GM12873 (cell line): ENCODE data around the gene ADGRL3.

Experiments used
- TF ChIP-seq, protein P1 (sequence below): IDR thresholded peaks from 2 replicates; pipeline ENCODE4 v1.5.1; 2012; ENCODE audit warnings: low read depth, mild to moderate bottlenecking, moderate library complexity, low read length, control low read depth; ENCODE audit not compliant: insufficient read depth; ENCODE audit errors: missing control alignments

Gene ADGRL3

DNA sequence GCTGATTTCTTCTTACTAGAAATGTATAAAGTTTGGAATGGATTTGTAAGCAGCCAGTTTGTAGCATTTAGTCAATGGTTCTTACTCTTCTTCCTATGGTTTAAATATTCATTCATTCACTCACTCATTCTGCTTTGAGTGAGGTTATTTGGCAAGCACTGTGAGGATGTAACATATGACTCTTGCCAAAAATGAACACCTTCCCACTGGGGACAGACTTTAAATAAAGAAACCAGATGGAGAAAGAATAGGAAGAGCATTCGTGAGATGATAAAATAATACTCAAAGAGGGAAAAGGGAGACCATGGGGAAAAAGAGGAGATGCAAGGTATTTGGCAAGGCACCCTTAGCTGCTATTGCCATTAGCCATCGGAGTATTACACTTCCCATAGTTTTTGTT, 586.1 kb downstream of the ADGRL3 start:
- TF ChIP-seq, protein P1, sequence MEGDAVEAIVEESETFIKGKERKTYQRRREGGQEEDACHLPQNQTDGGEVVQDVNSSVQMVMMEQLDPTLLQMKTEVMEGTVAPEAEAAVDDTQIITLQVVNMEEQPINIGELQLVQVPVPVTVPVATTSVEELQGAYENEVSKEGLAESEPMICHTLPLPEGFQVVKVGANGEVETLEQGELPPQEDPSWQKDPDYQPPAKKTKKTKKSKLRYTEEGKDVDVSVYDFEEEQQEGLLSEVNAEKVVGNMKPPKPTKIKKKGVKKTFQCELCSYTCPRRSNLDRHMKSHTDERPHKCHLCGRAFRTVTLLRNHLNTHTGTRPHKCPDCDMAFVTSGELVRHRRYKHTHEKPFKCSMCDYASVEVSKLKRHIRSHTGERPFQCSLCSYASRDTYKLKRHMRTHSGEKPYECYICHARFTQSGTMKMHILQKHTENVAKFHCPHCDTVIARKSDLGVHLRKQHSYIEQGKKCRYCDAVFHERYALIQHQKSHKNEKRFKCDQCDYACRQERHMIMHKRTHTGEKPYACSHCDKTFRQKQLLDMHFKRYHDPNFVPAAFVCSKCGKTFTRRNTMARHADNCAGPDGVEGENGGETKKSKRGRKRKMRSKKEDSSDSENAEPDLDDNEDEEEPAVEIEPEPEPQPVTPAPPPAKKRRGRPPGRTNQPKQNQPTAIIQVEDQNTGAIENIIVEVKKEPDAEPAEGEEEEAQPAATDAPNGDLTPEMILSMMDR = no peak

DNA sequence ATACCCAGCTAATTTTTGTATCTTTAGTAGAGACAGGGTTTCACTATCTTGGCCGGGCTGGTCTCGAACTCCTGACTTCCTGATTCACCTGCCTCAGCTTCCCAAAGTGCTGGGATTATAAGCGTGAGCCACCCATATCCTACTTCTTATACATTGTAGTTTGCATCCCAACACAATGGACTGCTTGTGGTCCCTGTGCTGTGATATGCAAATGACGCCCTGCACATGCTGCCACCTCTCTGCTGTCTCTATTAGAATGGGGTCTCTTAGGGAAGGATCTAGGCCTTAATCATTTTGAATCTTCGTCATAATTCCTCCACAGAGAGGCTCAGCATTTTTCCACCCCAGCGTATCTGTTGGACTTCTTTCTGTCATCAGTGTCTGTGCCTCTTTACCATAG, 595.9 kb downstream of the ADGRL3 start:
- TF ChIP-seq, protein P1 = no peak

DNA sequence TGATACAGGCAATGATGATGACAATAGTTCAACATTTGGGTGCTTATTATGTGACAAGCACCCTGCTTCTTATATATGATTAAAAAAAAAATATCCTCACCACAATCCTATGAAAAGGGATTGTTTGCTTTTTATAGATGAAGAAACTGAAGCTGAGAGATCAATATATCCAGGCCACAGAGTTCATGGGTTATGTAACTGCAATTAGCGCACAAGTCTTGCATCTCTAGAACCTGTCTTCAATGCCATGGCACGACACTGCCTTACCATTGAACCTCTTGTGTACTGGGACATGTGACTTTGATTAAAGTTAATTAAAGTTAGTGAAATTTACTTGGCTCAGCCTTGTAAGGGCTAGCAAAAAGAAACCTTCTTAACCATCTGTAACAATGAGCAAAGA, 599.7 kb downstream of the ADGRL3 start:
- TF ChIP-seq, protein P1 = no peak

DNA sequence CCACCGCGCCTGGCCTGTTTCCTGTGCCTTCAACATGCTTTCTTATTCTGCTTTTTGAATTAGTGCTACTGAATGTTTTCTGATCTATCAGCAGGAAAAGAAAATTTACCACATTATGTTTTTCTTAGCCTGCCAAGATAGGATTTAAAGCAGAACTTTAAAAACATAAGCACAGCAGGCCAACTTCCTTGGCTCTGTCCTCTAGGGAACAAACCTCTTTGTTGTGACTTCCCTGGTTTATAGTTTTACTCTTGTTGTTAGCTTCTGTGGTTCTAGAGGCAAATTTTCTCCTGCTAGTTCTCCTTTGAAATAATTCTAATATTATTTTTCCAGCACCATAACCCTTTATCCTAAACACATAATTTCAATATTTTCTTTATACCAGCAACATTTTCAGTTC, 605.1 kb downstream of the ADGRL3 start:
- TF ChIP-seq, protein P1 = no peak

DNA sequence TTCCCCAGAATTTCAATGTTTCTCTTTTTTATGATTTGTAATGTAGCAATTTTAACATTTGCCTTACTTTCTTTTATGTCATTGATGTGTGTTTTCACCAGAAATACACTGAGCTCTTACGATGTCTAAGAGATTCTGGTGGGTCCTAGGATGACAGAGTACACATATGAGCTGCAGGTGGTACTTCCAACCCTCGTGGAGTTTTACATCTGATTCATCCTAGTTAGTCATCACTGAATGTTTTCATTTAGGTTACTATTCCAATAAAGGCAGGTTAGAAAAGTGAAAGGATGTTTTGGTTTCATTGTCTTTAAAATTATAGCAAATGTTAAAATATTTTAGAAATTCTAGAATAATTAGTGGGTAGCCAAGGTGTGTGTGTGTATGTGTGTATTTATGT, 605.9 kb downstream of the ADGRL3 start:
- TF ChIP-seq, protein P1 = no peak

DNA sequence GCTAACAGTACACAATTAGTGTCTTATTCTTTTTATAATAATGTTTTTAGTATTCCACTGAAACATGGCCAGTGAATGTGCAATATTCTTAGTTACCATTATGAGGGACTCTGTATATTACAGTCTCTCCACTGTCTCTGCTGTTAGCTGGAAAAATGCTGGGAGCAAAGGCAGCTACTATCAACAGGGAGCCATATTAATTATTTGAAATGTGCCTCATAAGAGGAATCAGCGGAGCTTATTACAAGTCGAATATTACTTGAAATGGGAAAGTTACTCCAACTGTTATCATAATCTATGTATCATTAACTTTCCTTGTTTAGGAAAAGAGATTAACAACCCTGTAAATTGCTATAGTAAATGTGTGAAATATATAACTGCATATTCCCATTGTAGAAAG, 612.0 kb downstream of the ADGRL3 start:
- TF ChIP-seq, protein P1 = no peak

DNA sequence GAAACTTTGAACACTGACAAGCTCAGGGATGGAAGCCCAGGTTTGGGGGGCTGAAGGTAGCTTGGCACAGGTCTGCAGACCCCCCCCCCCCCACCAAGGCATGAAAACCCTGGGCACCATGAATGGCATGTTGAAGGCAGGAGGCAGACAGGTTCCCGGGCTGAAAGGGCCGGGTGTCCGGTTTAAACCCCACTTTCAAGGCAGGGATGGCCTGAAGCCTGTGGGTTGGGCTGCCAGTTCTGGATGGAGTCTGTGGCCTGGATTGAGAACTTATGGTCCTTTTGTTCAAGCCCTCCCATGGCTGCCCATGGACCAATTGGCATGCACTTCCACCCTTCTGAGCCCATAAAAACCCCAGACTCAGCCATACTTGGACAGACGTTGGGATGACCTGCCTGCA, 616.9 kb downstream of the ADGRL3 start:
- TF ChIP-seq, protein P1 = no peak

DNA sequence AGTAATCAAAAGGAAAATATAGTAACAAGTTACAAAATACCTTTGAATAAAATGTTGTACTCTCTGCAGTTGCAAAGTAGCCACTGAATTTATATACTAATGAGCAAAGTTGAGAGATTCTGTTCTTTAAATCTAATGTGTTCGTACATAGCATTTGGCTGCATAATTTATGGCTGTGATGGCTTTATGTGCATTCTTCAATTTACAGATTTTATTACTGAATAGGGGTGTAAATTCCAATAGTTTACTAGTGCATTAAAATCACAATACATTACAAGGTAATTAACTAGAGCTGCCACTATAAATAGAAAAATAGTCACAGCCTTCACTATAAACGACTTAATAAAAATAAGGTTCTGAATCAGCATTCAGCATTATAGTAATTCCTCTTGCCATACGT, 620.0 kb downstream of the ADGRL3 start:
- TF ChIP-seq, protein P1 = no peak
